NCI-H1105 treated with DMSO at 0.1 percent for 48 hours (cell line): ENCODE results near the gene SUGP1.
"Not testable (repeated sequence)": the region's sequence is repeated elsewhere in the genome, so short reads cannot be mapped to it uniquely, and the experiment has no call there.

Experiments used
- DNase-seq: peaks from one replicate; lab custom pipeline; 2025; lab: John Stamatoyannopoulos, UW

The SUGP1 gene

GRCh38 chr19:19320361-19321140 lies at the start of gene SUGP1, which contains the start of gene MAU2:
Gene SUGP1 (minus strand): TSS chr19:19320509. CDS start chr19:19320496, 13 bp downstream.
Gene MAU2 (plus strand): TSS chr19:19320829. CDS start chr19:19320860, 31 bp downstream.
- DNase-seq = peak; percentile 98

- no peak for DNase-seq
Measured at GRCh38 chr19:19368087-19368486, 47.8 kb upstream of the SUGP1 start.

- DNase-seq = peak; percentile 71
Measured at GRCh38 chr19:19366434-19367396, 46.4 kb upstream of the SUGP1 start.

- DNase-seq = no peak
Measured at GRCh38 chr19:19362075-19362474, 41.8 kb upstream of the SUGP1 start.

- DNase-seq = peak; percentile 72
Measured at GRCh38 chr19:19361075-19361594, 40.8 kb upstream of the SUGP1 start.

GRCh38 chr19:19356901-19357566 lies 36.7 kb upstream of the SUGP1 start:
- no peak for DNase-seq

- DNase-seq = no peak
Measured at GRCh38 chr19:19356500-19356899, 36.2 kb upstream of the SUGP1 start.

GRCh38 chr19:19355606-19356139 lies 35.4 kb upstream of the SUGP1 start:
- no peak for DNase-seq

GRCh38 chr19:19354932-19355331 lies 34.6 kb upstream of the SUGP1 start:
- no peak for DNase-seq

GRCh38 chr19:19354007-19354406 lies 33.7 kb upstream of the SUGP1 start:
- no peak for DNase-seq

- no peak for DNase-seq
Measured at GRCh38 chr19:19352823-19353222, 32.5 kb upstream of the SUGP1 start.

GRCh38 chr19:19350756-19351155 lies 30.4 kb upstream of the SUGP1 start:
- not testable (repeated sequence) for DNase-seq

GRCh38 chr19:19349365-19349764 lies 29.1 kb upstream of the SUGP1 start:
- no peak for DNase-seq

GRCh38 chr19:19348266-19348665 lies 28.0 kb upstream of the SUGP1 start:
- no peak for DNase-seq

- DNase-seq = no peak
Measured at GRCh38 chr19:19347401-19348110, 27.2 kb upstream of the SUGP1 start.

- no peak for DNase-seq
Measured at GRCh38 chr19:19345970-19346369, 25.7 kb upstream of the SUGP1 start.

GRCh38 chr19:19345232-19345631 lies 24.9 kb upstream of the SUGP1 start:
- no peak for DNase-seq

- DNase-seq = no peak
Measured at GRCh38 chr19:19343762-19344161, 23.5 kb upstream of the SUGP1 start.

- no peak for DNase-seq
Measured at GRCh38 chr19:19343016-19343362, 22.7 kb upstream of the SUGP1 start.

- peak; percentile 2 for DNase-seq
Measured at GRCh38 chr19:19342086-19343015, 22.0 kb upstream of the SUGP1 start.
